LHCN-M2 (cell line): ENCODE measurements around the gene CFAP20. TPM values are rescaled to one million over a fixed set of nuclear protein-coding genes. Genes with fewer than 3 reads are reported as not detected.

Source experiments
- DNase-seq: peaks from one replicate; pipeline ENCODE4 v3.0.0-alpha.2; 2012; ENCODE audit warnings: low read depth
- polyA plus RNA-seq: library from polyadenylated mRNA; unstranded; fragments of >200 nt; gene quantifications from one replicate; pipeline ENCODE4 v1.2.1, GENCODE V29; 2012; ENCODE audit warnings: missing spikeins
- total RNA-seq: library from RNA; depleted of rRNA; stranded (reverse); fragments of >200 nt; gene quantifications from 2 replicates; pipeline ENCODE4 v1.2.3, GENCODE V29; 2014; rRNA removed

CFAP20 gene
- total RNA-seq: 70.2 and 115 TPM in 2 replicates
- polyA plus RNA-seq: 57.9 TPM

DNA sequence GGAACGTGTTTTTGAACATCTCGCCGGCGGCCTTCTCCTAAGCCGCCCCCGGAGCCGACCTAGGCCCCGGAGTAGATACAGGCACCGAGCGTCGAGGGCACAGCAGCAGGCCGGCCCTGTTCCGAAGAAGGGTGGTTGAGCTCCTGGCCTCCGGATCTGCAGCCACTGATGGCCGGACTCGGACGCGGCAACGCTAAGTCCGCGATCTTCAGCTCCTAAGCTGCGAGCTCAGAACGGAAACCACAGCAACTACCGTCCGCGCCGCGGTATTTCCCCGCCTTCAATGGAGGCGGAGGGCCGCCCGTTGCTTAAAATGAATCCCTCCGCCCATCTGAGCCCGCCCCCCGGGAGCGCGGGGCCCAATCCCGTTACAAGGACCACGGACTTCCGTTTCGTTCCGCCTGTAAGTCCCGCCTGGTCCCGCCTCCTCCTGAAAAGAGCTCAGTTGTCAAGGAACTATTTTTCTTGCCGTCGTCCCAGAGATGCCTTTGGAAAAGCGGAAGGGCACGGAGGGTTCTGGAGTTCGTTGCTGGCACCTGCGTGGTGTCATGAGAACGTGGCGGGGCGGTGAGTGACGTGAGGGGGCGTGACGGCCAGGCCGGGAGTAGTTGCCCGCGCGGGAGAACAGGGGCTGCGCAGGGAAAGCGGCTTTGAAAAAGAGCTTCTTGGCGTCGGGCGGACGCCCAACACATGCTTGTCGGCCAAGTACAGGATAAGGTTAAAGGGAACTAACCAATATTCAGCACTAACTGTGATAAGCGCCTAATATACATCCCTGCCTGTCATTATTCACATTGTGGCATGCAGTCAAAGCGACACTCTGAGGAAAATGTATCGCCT, at the start of gene CFAP20:
Gene CFAP20, minus strand, starts transcription at position 285 of the 840 bp plus-strand sequence. Its CDS starts 266 bp downstream, at position 19.
- DNase-seq: peak; percentile 100

DNA sequence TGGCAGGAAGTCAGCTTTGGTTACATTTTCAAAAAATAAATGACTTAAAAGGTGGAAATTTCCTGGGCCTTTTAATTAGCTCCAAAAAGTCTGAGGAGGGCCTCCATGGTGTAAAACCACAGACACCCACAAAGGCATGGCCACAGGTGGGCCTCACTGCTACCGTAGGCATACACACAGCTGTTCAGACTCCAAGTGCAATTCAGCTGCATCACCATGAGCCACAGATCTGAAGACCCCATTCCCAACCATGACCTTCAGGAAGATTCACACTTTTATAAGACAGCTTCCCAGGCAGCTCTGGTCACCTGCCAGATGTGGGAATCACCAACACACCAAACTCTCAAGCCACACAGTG, 48.2 kb upstream of the CFAP20 start:
- DNase-seq: no peak

DNA sequence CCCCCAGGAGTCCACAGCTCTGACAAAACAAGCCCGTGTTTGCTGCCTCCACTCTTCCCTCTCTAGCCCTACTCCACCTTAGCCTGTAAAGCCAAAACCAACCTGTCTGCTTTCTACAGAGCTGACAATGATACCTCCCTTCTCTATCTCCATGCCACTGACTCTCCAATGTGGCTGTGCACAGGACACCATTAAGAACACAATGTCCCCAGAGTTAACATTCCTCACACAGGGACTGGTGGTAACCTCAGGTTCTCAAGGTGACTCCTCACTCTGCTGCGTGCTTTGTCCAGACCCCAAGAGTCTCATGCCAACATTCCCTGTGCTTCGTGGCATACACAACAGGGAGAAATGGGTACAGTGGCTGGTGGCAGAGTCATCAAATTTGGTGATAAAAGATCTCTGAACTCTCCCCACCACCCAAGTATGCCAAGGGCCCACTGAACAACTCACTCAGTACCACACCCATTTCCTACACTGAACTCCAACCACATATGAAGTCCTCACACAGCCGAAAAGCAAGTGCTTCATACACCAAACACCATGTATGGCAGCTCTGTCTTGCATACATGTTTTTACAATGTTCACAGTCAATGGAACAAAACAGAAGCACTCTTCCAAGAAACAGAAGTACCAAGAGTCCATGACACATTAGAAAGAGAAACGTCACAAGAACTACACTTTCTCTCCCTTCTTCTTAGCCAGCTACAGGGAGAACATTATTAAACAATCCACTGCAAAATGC, 47.6 kb upstream of the CFAP20 start:
- no peak for DNase-seq

DNA sequence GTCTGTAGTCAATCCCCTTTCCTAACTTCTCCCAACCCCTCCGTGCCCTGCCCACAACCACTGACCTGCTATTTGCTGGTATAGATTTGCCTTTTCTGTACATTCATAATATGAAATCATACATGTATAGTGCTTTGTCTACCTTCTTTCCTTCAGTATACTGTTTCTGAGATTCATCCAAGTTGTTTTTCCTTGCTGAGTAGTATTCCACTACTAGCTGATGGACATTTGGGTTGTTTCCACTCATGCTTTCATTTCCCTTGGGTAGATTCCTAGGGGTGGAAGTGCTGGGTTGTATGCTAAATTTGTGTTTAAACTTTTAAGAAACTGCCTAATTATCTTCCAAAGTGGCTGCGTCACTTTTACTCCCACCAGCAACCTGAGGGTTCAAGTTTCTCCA, 41.0 kb upstream of the CFAP20 start:
- no peak for DNase-seq

DNA sequence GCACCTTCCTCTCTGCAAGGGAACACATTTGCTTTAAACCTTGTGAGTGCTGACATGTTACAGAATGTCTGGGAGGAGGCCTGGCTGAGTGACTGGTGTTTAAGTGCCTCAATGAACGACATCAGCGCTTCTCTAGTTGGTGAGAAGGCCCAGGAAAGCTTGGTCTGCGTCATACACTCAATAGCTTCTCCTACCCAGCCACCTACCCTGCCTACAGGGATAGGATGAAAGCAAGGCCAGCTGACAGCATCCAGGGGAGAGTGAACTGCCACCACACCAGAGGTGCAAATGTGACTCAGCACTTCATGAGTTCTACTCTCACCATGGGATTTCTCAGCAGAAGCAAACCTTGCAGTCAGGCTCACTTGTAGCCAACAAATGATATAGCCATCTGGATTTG, 31.7 kb upstream of the CFAP20 start:
- DNase-seq: no peak

DNA sequence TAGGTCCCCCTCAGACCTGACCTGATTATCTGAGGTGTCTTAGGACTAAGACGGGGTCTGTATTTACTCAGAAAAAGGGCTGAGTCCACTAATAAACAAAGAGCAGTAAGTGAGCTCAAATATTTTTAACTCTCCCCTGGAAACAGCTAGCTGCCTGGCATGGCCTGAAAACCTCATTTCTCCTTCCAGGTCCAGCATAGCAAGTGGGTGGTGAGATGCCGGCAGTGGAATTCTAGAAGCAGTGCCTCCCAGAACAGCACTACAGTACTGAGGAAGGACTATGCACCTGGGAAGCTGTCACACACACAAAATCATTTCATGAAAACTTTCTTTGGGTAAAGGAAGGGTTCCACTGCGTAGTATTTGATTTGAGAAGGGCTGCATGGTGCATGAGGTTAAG, 29.5 kb upstream of the CFAP20 start:
- no peak for DNase-seq

DNA sequence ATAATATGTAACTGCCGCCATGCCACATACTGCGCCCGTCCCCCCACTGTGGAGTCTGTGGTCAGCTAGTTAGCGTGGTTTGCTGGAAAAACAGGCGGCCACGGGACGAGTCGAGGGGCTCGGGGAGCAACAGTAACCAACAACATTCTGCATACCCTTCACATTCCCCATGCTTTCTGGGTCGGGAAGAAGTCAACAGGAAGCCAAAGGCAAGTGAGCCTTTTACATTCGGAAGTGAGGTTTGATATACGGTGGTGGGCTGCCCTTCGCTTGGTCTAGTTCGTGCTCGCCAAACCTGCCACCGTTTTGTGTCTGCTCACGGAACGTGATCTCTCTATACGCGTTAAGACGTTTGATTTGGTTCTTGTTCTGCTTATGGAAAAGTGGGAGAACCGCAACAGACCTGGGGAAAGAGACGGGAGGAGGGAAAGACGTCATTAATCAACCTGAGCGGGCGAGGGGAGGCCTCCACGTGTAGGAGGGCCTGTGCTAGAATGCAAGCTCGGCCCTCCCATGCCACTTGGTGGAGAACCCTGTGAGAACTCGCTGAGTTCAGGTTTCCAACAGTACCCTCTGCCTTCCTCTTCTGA, 28.9 kb upstream of the CFAP20 start:
- DNase-seq: no peak

DNA sequence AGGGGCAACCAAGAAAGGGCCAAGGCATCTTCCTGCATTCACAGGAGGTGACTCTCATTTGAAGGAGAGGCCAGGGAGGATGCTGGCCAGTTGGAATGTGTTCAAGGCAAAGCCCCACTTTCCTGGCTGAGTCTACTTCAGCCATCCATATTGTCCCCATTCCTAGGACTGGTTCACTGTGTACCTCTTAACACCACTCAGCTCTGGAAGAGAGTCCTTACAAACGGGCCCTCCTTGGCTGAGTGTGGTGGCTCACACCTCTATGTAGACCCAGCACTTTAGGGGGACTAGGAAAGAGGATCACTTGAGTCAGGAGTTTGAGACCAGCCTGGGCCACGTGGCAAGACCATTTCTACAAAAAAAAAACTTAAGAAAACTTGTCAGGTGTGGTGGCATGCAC, 28.1 kb upstream of the CFAP20 start:
- DNase-seq: no peak

DNA sequence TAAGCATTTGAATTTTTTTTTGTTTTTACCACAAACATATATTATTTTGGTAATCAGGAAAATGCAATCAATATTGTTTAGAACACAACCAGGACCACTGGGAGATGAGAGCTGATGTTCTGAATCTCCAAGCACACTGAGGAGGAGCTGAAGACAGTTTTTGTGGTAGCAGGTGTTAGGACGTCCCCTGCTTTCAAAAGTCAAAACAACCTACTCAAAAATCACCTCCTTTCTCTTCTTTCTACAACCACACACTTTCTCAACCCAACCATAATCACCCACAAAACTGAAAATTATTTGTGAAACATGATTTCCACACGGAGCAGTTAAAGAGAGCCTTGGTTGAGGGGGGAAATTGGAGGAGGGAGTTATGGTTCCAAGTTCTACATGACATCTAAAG, 26.7 kb upstream of the CFAP20 start:
- no peak for DNase-seq

DNA sequence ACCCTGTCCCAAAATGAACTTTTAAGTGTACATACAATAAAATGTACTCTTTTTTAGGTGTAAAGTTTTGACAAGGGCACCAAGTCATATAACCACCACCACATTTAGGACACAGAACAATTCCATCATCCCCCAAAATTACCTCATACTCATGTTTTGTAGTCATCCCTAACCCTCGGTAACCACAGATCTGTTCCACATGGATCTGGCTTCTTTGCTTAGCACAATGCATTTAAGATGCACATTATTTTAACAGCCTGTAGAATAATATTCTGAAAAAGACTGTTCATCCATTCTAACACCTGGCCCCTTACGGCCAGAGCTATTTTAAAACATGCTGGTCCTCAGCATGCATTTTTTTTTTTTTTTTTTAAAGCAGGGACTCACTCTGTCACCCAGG, 25.2 kb upstream of the CFAP20 start:
- no peak for DNase-seq

DNA sequence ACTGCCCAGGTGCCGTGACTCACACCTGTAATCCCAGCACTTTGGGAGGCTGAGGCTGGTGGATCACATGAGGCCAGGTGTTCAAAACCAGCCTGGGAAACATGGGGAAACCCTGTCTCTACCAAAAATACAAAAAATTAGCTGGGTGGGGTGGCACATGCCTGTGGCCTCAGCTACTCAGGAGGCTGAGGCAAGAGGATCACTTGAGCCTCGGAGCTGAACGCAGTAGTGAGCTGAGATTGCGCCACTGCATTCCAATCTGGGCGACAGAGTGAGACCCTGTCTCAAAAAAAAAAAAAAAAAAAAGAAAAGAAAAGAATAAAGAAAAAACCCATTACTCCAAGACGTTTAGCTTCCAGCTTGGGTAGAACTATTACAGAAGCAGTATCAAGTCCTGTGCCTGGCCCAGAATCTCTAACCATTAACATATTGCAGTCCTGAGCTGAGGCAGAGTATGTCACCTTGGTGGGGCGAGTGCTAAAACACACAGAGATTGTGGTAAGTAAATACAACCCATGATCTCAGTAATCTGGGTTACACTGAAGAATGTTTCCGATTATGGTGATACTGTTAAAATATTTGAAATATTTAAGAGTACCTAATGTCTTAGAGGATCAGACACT, 23.2 kb upstream of the CFAP20 start:
- DNase-seq: no peak

DNA sequence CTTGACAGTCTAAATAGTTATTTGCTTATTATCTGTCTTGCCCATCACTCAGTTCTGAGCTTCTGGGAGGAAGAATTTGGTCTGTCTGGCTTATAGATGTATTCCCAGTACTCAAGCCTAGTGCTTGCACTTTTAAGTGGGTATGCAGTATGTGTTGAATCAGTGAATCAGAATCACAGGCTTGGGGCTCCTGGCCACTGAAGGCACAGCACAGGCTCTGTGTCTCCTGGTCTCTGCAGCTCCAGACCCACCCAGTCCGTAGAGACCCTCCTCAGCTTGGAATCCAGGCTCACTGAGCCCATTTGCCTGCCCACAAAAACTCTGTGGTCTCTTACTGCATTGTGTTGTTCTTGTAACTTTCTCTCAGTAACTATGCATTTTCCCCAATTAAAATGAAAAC, 19.3 kb upstream of the CFAP20 start:
- DNase-seq: no peak

DNA sequence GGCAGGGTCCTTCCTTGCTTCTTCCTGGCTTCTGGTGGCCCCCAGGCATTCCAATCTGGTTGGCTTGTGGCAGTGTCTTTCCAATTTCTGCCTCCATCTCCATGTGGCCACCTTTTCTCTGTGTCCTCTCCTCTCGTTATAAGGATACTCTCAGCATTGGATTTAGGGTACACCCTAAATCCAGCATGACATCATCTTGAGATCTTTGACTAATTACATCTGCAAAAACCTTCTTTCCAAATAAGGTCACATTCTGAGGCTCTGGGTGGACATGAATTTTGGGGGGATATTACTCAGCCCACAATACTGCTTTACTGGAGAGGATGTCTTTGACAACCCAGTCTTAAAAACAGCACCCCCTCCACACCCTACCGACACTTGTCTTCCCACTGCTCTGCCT, 18.9 kb upstream of the CFAP20 start:
- DNase-seq: no peak

DNA sequence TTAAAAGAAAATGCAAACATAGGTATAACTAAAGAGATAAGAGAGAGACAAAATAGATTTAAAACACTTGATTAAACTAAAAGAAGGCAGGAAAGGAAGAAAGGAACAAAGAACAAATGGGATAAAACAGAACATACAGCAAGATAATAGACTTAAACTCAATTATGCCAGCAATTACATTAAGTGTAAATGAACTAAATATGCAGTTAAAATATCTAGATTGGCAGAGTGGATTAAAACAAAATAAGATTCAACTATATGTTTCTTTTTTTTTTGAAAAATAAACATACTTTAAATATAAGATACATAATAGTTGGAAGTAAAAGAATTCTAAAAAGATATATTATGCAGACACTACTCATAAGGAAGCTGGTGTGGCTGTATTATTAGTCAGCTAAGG, 9.7 kb upstream of the CFAP20 start:
- DNase-seq: no peak

DNA sequence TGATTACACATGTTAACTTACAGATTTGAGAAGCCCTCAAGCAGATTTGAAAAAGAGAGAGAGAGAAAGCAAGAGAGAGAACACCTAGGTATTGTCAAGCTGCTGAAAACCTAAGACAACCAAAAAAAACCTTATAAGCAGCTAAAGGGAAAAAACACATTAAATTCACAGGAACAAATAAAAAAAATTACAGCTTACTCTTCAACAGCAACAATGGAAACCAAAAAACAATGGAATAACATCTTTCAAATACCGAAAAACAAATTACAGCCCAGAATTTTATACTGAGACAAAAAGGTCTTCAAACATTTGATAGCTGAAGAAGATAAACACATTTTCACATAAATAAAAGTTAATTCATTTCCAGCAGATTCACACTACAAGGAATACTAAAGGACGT, 8.4 kb upstream of the CFAP20 start:
- no peak for DNase-seq

DNA sequence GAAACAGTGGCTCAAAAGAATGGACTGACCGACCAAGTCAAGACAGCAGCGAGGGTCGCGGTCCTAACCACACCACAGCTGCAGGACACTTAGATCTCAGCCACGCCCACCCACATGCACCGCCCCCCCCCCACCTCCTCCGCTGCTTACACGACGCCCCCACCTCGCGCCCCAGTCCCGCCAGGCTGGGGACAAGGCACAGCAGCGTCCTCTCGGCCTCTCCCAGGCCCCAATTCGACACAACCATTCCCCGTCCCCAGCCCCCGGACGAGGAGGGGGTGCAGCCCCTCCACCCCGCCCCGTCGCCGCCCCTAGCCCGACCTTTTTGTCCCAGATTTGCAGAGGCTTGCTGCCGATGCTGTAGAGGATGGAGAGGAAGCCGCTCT, 477 bp downstream of the CFAP20 start:
- DNase-seq: peak; percentile 29

DNA sequence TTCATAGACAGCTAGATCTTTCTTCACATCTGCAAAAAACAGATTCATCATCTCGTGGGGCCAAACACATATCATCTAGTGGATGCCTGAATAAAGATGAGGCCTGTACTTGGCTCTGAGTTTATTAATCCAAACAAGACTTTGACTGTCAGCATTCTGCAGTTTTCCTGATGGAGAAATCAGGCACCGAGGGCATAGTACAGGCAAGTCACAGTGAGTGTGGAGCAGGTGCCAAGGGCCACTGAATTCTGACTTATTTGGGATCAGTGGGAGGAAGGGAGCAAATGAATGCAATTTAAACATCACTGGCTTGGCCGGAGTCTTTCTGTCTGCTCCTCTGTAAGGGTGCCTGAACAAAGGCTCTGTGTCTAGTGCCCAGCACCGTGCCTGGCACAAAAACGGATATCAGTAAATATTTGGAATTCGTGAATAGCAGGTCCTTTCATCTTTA, 975 bp downstream of the CFAP20 start:
- no peak for DNase-seq

DNA sequence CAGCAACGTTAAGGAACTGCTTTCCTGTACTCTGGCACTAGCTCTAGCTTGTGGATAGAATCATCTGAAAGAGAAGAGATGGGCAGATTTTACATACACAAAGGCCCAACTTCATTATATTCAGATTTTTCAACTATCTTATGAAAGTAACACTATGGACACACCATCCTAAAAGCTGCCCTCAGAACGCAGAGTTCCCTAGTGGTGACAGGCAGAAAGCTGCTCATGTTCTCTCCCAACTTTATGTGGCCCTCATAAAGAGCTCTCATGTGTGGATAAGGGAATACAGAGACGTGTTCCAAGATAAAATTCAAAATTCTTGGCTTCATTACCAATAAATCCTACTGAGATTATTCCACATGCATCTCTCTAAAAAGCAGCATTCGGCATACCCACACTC, 1.5 kb downstream of the CFAP20 start:
- DNase-seq: peak; percentile 18

DNA sequence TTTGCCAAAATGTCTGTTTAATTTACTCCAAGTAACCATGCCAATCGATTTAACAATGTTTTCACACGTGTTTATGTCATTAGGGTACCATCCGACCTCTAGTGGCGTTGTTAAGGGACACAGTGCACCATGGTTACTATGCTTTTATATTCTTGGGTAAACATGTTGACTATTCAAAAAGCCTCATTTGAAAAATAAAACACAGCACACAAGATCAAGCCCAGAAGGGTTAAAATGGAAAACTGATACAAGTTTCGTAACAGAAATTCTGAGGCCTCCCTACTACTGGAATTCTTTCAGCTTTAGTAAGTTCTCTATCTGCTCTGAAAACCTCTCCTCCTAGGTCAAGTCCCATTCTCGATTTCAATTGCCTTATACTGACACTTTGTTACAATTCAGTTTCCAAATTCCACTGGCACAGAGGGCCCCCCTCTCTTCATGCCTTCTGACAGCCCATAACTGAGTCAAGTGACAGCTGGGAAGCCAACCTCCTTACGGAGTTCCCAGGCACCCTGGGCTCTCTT, 2.1 kb downstream of the CFAP20 start:
- DNase-seq: peak; percentile 75

DNA sequence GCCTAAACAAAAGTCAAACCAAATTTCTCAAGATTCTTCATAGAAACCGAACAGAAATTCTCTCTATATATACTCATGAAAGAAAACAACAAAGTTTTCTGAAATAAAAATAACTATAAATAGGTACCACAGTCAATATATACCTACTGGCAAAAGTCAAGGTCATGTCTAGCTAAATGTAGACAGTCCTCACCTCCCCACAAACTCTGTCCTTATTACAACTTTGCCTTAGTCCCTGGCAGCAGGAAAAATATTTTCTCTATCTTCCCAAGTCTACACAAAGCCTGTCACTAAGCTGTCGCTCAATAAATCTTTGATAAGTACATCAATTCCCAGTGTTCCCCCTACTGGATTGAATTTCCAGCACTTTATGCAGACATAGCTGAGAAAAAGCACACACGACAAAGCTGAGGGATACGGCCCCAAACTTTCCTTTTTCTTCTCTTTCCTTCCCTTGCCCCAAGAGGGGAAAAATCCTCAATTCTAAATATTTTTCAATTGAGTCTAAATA, 2.7 kb downstream of the CFAP20 start:
- no peak for DNase-seq

DNA sequence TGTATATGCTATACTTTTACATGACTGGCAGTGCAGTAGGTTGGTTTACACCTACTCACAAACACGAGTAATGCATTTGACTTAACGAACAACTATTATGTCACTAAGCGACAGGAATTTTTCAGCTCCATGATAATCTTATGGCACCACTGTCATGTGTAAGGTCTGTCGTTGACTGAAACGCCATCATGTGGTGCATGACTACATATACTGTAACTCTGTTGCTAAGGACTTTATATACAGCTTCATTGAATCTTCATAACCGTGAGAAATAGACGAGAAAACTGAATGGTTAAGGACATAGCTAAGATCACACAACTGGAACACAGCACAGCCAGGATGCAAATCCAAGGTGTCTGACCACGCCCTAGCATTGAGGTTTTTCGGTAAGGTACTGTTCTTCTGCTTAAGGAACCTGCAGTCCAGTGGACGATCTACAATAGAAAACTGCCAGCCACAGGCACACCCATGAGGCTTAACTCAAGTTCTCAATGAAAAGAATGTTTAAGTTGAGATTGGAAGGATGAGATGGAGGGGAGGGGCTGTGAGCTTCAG, 3.3 kb downstream of the CFAP20 start:
- no peak for DNase-seq
